HPDE6-E6E7 (cell line): ENCODE data around the gene NEMP2.

Experiments
- DNase-seq: peaks from one replicate; pipeline ENCODE4 v3.0.0; 2011; ENCODE audit warnings: missing footprints; ENCODE audit errors: extremely low spot score

The NEMP2 gene

GRCh38 chr2:190554357-190555006 is 20.0 kb upstream of the NEMP2 start:
- no peak for DNase-seq

- no peak for DNase-seq
Observed at GRCh38 chr2:190553254-190553653, 18.7 kb upstream of the NEMP2 start.

- DNase-seq: no peak
Observed at GRCh38 chr2:190551928-190552327, 17.4 kb upstream of the NEMP2 start.

GRCh38 chr2:190550137-190550536 is 15.6 kb upstream of the NEMP2 start:
- DNase-seq: no peak

GRCh38 chr2:190547886-190548285 is 13.4 kb upstream of the NEMP2 start:
- DNase-seq: no peak

GRCh38 chr2:190546734-190547133 is 12.2 kb upstream of the NEMP2 start:
- no peak for DNase-seq

GRCh38 chr2:190545555-190546385 is 11.2 kb upstream of the NEMP2 start:
- DNase-seq: no peak

- no peak for DNase-seq
Observed at GRCh38 chr2:190545093-190545492, 10.6 kb upstream of the NEMP2 start.

GRCh38 chr2:190540048-190540447 is 5.5 kb upstream of the NEMP2 start:
- no peak for DNase-seq

- no peak for DNase-seq
Observed at GRCh38 chr2:190538201-190538600, 3.7 kb upstream of the NEMP2 start.

GRCh38 chr2:190537765-190538164 is 3.2 kb upstream of the NEMP2 start:
- DNase-seq: no peak

- no peak for DNase-seq
Observed at GRCh38 chr2:190535586-190535985, 1.1 kb upstream of the NEMP2 start.

GRCh38 chr2:190535121-190535439 is 558 bp upstream of the NEMP2 start:
- DNase-seq: no peak

GRCh38 chr2:190533968-190534309 is 583 bp downstream of the NEMP2 start:
- DNase-seq: no peak

GRCh38 chr2:190533175-190533967 is 1.2 kb downstream of the NEMP2 start:
- DNase-seq: no peak

GRCh38 chr2:190532581-190532980 is 1.9 kb downstream of the NEMP2 start:
- DNase-seq: no peak

GRCh38 chr2:190530248-190530900 is 4.1 kb downstream of the NEMP2 start:
- DNase-seq: no peak

- DNase-seq: no peak
Observed at GRCh38 chr2:190529486-190530247, 4.9 kb downstream of the NEMP2 start.

GRCh38 chr2:190528521-190529001 is 6.0 kb downstream of the NEMP2 start:
- no peak for DNase-seq

GRCh38 chr2:190527918-190528317 is 6.6 kb downstream of the NEMP2 start:
- no peak for DNase-seq

GRCh38 chr2:190527214-190527613 is 7.3 kb downstream of the NEMP2 start:
- no peak for DNase-seq
